Measurements from ENCODE around the gene TBCK. TPM values are rescaled to one million over a fixed set of nuclear protein-coding genes. Genes with fewer than 3 reads are reported as not detected.

The TBCK gene
- total and polyA plus RNA-seq, 4 donors, result 4.9 to 25.5 (median 15.8) TPM

GRCh38 chr4:106172861-106173260, 143.1 kb downstream of the TBCK start:
- no peak for TF ChIP-seq RXRA (IDR thresholded peaks at IDR 0.05)
- TF ChIP-seq GABPA (IDR thresholded peaks at IDR 0.05 in 1 of 2, conservative IDR thresholded peaks at IDR 0.05 in 1 of 2), result no peak
- no peak for TF ChIP-seq FOXA1 (IDR thresholded peaks at IDR 0.05)
- no peak for TF ChIP-seq HNF4G (IDR thresholded peaks at IDR 0.05)
- TF ChIP-seq CTCF (IDR thresholded peaks at IDR 0.05; ENCODE audit: low read depth, low read length, missing input control), result no peak
- no peak for TF ChIP-seq SP1 (IDR thresholded peaks at IDR 0.05)
- no peak for TF ChIP-seq REST (IDR thresholded peaks at IDR 0.05)
- no peak for TF ChIP-seq NR2F2 (IDR thresholded peaks at IDR 0.05)
- no peak for TF ChIP-seq TAF1 (conservative IDR thresholded peaks at IDR 0.05)
- H3K9me3 ChIP-seq (ENCODE audit: control insufficient read depth in 4 of 4, low read length in 3 of 4), result no peaks in the 10 kb centered on the region
- H3K4me1 ChIP-seq (ENCODE audit: control insufficient read depth in 4 of 4, insufficient read depth in 4 of 4, low read length in 3 of 4), result no peaks in the 10 kb centered on the region
- H3K9ac ChIP-seq (ENCODE audit: low read depth in 1 of 2, low read length in 2 of 2), result no peak overlapping the region
- no peaks in the 10 kb centered on the region for H3K27me3 ChIP-seq (ENCODE audit: control insufficient read depth in 4 of 4, insufficient read depth in 4 of 4, low read length in 3 of 4)
- H3K27ac ChIP-seq (ENCODE audit: low read depth in 1 of 2, low read length in 2 of 2), result no peak overlapping the region
- H3K36me3 ChIP-seq (ENCODE audit: control insufficient read depth in 4 of 4, insufficient read depth in 3 of 4, low read depth in 1 of 4, low read length in 3 of 4), result peaks cover 0 to 9% (median 2%) of the 10 kb centered on the region in 4 donors
- H3K4me3 ChIP-seq (ENCODE audit: low read depth in 1 of 3, low read length in 3 of 3), result no peak overlapping the region
- DNase-seq (ENCODE audit: low spot score), result no peak

GRCh38 chr4:106165351-106166010, 150.5 kb downstream of the TBCK start:
- 80% methylated on average over 1 of the region's 1 CpG for WGBS
- Histone ChIP-seq H3K27me3 (ENCODE audit: control insufficient read depth in 4 of 4, insufficient read depth in 4 of 4, low read length in 3 of 4) (no peaks in the 10 kb centered on the region), H3K9me3 (ENCODE audit: control insufficient read depth in 4 of 4, low read length in 3 of 4) (peaks cover 0 to 2% (median 0%) of the 10 kb centered on the region in 4 donors), H3K36me3 (ENCODE audit: control insufficient read depth in 4 of 4, insufficient read depth in 3 of 4, low read depth in 1 of 4, low read length in 3 of 4) (peaks cover 0 to 14% (median 7%) of the 10 kb centered on the region in 4 donors), H3K4me1 (ENCODE audit: control insufficient read depth in 4 of 4, insufficient read depth in 4 of 4, low read length in 3 of 4) (no peaks in the 10 kb centered on the region), H3K9ac (ENCODE audit: low read depth in 1 of 2, low read length in 2 of 2) (no peak overlapping the region), H3K4me3 (ENCODE audit: low read depth in 1 of 3, low read length in 3 of 3) (no peak overlapping the region), H3K27ac (ENCODE audit: low read depth in 1 of 2, low read length in 2 of 2) (no peak overlapping the region)
- TF ChIP-seq SP1 (IDR thresholded peaks at IDR 0.05) (no peak), NR2F2 (IDR thresholded peaks at IDR 0.05) (no peak), EGR1 (IDR thresholded peaks at IDR 0.05; ENCODE audit: low read depth in 2 of 2) (no peak), TAF1 (conservative IDR thresholded peaks at IDR 0.05) (no peak), HNF4A (conservative IDR thresholded peaks at IDR 0.05) (no peak), GABPA (IDR thresholded peaks at IDR 0.05 in 1 of 2, conservative IDR thresholded peaks at IDR 0.05 in 1 of 2) (no peak), ATF3 (IDR thresholded peaks at IDR 0.05) (no peak), HNF4G (IDR thresholded peaks at IDR 0.05) (no peak), REST (IDR thresholded peaks at IDR 0.05) (no peak), YY1 (IDR thresholded peaks at IDR 0.05) (no peak), CTCF (IDR thresholded peaks at IDR 0.05; ENCODE audit: low read depth, low read length, missing input control) (no peak), ZBTB33 (IDR thresholded peaks at IDR 0.05) (no peak)
- DNase-seq (ENCODE audit: low spot score), result no peak

Measured in liver (tissue), 9 donors.